Endothelial cell of hepatic sinusoid (primary cell): Measurements from ENCODE around the gene FAF1.
"Not testable (repeated sequence)": the region's sequence is repeated elsewhere in the genome, so short reads cannot be mapped to it uniquely, and the experiment has no call there.

Experiments used
- in situ Hi-C: cut with HindIII; loops from 2 replicates; pipeline ENCODE4 v1.10.0; 2017; ENCODE audit warnings: low sequenced_read_pairs

Gene FAF1

GRCh38 chr1:50917138-50918137 lies 42.6 kb downstream of the FAF1 start:
- in situ Hi-C loops: no loop called here

GRCh38 chr1:50915621-50916020 lies 44.4 kb downstream of the FAF1 start:
- in situ Hi-C loops: no loop called here

DNA sequence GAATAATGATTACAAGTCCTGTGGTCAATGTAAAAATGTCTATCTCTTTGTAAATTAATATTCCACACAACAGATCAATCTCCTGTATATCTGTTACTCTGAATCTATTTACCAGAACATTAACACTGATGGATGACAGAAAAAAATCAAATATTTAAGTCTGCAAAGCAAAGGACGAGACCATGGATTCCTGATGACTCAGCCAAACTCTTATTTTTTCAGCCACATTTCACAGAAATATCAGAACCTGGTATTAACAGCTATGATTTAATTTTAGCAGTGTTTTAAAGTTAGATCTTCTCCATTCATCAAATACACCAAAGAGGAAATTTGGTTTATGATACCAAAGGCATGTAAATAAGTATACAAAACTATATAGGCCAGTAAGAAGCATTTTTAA lies 46.1 kb downstream of the FAF1 start:
- in situ Hi-C loops: no loop called here

GRCh38 chr1:50910356-50910755 lies 49.7 kb downstream of the FAF1 start:
- in situ Hi-C loops: not testable (repeated sequence)

DNA sequence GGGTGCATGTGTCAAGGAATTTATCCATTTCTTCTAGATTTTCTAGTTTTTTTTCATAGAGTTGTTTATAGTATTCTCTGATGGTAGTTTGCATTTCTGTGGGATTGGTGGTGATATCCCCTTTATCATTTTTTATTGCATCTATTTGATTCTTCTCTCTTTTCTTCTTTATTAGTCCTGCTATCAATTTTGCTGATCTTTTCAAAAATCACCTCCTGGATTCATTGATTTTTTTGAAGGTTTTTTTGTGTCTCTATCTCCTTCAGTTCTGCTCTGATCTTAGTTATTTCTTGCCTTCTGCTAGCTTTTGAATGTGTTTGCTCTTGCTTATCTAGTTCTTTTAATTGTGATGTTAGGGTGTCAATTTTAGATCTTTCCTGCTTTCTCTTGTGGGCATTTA lies 52.5 kb downstream of the FAF1 start:
- in situ Hi-C loops: not testable (repeated sequence)

GRCh38 chr1:50906050-50906449 lies 54.0 kb downstream of the FAF1 start:
- in situ Hi-C loops: not testable (repeated sequence)

DNA sequence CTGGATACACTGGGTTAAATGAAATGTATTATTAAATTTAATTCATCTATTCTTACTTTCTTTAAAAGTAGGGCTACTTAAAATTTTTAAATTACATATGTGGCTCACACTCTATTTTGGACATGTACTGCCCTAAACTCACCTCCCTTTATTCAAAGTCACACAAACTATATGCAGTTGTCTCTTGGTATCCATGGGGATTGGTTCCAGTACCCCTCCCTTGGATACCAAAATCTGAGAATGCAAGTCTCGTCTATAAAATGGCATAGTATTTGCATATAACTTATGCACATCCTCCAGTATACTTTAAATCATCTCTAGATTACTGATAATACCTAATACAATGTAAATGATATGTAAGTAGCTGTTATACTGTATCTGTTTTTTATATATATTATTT lies 57.6 kb downstream of the FAF1 start:
- in situ Hi-C loops: no loop called here

GRCh38 chr1:50901872-50902271 lies 58.2 kb downstream of the FAF1 start:
- in situ Hi-C loops: no loop called here

- in situ Hi-C loops: no loop called here
Measured at GRCh38 chr1:50898773-50899172, 61.3 kb downstream of the FAF1 start.

DNA sequence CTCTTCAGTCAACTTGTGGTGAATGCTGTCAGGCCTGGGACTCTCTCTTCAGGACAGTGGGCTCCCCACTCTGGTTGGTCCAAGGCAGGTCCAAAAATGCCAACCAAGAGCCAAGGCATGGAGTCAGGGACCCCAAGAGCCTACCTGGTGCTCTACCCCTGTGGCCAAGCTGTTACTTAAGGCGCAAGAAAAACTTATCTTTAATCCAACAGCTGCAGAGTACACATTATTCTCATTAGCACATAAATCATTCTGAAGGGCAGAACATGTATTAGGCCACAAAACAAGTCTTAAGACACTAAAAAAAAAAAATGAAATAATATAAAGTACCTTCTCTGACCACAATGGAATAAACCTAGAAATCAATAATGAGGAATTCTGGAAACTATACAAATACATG lies 65.7 kb downstream of the FAF1 start:
- in situ Hi-C loops: no loop called here

DNA sequence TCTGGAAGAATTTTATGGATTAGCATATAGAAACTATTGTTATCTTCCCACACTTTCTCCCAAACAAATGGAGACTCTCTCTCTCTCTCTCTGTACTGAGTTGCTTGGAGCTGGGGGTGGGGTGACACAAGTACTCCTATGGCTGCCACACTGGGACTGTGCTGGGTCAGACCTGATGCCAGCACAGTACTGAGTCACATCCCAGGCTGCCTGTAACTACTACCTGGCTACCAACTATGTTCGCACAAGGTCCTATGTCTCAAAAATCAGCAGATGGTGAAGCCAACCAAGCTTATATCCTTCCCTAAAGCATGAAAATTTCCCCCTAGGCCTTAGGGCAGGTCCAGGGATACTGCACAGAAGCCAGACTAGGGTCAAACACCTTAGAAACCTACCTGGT lies 66.6 kb downstream of the FAF1 start:
- in situ Hi-C loops: no loop called here

DNA sequence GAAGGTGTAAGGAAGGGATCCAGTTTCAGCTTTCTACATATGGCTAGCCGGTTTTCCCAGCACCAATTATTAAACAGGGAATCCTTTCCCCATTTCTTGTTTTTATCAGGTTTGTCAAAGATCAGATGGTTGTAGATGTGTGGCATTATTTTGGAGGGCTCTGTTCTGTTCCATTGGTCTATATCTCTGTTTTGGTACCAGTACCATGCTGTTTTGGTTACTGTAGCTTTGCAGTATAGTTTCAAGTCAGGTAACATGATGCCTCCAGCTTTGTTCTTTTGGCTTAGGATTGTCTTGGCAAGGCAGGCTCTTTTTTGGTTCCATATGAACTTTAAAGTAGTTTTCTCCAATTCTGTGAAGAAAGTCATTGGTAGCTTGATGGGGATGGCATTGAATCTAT lies 72.5 kb downstream of the FAF1 start:
- in situ Hi-C loops: not testable (repeated sequence)

DNA sequence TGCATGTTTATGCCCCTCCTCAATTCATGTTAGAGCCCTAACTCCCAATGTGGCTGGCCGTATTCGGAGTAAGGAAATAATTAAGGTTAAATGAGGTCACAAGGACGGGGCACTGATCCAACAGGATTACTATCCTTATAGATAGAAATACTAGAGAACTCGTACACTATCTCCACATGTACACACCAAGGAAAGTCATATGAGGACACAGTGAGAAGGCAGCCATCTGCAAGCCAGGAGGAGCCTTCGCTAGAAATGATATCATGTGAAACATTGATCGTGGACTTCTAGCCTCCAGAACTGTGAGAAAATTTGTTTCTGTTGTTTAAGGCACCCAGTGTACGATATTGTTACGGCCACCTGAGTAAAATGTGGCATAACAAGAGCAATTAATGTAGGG lies 79.7 kb downstream of the FAF1 start:
- in situ Hi-C loops: no loop called here

DNA sequence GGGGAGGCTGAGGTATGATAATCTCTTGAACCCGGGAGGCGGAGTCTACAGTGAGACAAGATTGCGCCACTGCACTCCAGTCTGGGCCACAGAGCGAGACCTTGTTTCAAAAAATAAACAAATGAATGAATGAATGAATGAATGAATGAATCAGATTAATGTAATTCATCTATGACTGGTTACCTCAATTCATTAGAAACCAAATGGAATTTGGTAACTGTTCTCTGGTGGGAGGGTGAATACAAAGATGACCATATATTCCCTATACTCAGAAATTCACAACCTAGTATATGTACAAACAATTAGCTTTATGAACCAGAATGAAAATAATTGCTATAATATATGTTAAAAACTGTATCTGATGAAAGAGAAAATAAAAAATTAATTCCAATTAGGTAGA lies 80.9 kb downstream of the FAF1 start:
- in situ Hi-C loops: no loop called here

GRCh38 chr1:50878434-50878833 lies 81.6 kb downstream of the FAF1 start:
- in situ Hi-C loops: no loop called here

DNA sequence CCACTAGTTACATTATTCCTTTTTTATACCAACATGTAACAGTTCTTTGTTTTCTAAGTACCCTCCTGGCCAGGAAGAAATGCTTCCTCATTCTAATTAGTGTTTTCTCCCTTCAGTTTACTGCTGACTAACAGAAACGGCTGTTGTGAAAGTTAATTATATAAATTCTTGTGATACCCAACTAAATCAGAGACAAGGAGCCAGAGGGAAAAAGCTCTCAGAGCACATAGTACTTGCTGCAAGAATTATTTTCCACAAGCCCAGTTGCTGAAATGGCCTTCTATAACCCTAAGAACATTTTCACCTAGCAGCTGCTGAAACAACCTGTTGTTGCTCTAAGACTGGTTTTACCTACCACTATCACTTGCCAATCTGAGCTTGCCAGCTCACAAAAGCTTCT lies 82.4 kb downstream of the FAF1 start:
- in situ Hi-C loops: no loop called here

- in situ Hi-C loops: no loop called here
Measured at GRCh38 chr1:50873458-50874187, 86.4 kb downstream of the FAF1 start.

GRCh38 chr1:50864845-50865244 lies 95.2 kb downstream of the FAF1 start:
- in situ Hi-C loops: not testable (repeated sequence)

DNA sequence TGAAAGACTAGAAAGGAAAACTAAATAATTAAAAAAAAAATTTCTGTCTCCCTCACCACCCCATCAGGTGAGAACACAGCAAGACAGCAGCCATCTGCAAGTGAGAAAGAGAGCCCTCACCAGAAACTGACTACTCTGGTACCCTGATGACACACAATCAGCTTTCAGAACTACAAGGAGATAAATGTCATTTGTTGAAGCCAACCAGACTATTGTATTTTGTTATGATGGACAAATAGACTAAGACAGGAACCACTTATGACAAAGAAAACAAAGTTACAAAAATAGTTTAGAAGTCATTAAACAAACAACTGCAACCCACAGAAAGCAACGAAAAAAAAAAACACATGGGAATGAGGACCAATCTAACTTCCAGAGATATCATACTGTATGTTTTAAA lies 98.3 kb downstream of the FAF1 start:
- in situ Hi-C loops: no loop called here

- in situ Hi-C loops: no loop called here
Measured at GRCh38 chr1:50860702-50861101, 99.4 kb downstream of the FAF1 start.

DNA sequence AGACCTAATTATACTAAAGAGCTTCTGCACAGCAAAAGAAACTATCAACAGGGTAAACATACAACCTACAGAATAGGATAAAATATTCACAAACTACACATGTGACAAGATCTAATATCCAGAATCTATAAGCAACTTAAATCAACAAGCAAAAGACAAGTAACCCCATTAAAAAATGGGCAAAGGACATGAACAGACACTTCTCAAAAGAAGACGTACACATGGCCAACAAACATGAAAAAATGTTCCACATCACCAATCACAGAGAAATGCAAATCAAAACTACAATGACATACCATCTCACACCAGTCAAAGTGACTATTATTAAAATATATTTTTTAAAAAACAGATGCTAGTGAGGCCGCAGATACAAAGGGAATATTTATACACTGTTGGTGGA lies 99.8 kb downstream of the FAF1 start:
- in situ Hi-C loops: no loop called here

DNA sequence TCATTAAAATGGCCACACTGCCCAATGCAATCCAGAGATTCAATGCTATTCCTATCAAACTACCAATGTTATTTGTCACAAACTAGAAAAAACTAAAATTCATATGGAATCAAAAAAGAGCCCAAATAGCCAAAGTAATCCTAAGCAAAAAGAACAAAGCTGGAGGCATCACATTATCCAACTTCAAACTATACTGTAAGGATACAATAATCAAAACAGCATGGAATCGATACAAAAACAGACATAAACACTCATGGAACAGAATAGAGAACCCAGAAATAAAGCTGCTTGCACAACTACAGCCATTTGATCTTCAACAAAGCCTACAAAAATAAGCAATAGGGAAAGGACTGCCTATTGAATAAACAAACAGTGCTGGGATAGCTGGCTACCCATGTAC lies 100.4 kb downstream of the FAF1 start:
- in situ Hi-C loops: no loop called here
